ENCODE measurements around the gene TMEM271. TPM values are rescaled to one million over a fixed set of nuclear protein-coding genes. Genes with fewer than 3 reads are reported as not detected.
"Not testable (repeated sequence)": the region's sequence is repeated elsewhere in the genome, so short reads cannot be mapped to it uniquely, and the experiment has no call there.

Gene TMEM271
- total RNA-seq, 1 donor from 2014 or later: not detected

- no peak for TF ChIP-seq CTCF (IDR thresholded peaks at IDR 0.05; ENCODE audit: borderline replicate concordance)
- H3K27ac ChIP-seq (replicated peaks): no peak overlapping the region
- H3K4me1 ChIP-seq: no peaks in the 10 kb centered on the region
- intact Hi-C loops (cut with micrococcal nuclease): no loop called here
- no peaks in the 10 kb centered on the region for H3K9me3 ChIP-seq (replicated peaks)
- DNase-seq: no peak
- H3K4me3 ChIP-seq: no peak overlapping the region
- no peaks in the 10 kb centered on the region for H3K36me3 ChIP-seq
- H3K27me3 ChIP-seq (ENCODE audit: low read depth): peaks cover 26% of the 10 kb centered on the region
These were observed 15.3 kb downstream of the TMEM271 start for GRCh38 chr4:560731-561291.

GRCh38 chr4:560061-560460 is 16.0 kb downstream of the TMEM271 start:
- Histone ChIP-seq H3K27ac (replicated peaks) (no peak overlapping the region), H3K36me3 (no peaks in the 10 kb centered on the region), H3K27me3 (ENCODE audit: low read depth) (peaks cover 29% of the 10 kb centered on the region), H3K4me1 (no peaks in the 10 kb centered on the region), H3K4me3 (no peak overlapping the region), H3K9me3 (replicated peaks) (no peaks in the 10 kb centered on the region)
- intact Hi-C loops (cut with micrococcal nuclease): no loop called here
- DNase-seq: no peak
- TF ChIP-seq CTCF (IDR thresholded peaks at IDR 0.05; ENCODE audit: borderline replicate concordance): no peak

GRCh38 chr4:555566-556275 is 20.4 kb downstream of the TMEM271 start:
- H3K36me3 ChIP-seq: no peaks in the 10 kb centered on the region
- H3K27ac ChIP-seq (replicated peaks): no peak overlapping the region
- no peak for TF ChIP-seq CTCF (IDR thresholded peaks at IDR 0.05; ENCODE audit: borderline replicate concordance)
- DNase-seq: no peak
- no peak overlapping the region for H3K4me3 ChIP-seq
- H3K9me3 ChIP-seq (replicated peaks): no peaks in the 10 kb centered on the region
- no peaks in the 10 kb centered on the region for H3K4me1 ChIP-seq
- intact Hi-C loops (cut with micrococcal nuclease): no loop called here
- peaks cover 48% of the 10 kb centered on the region for H3K27me3 ChIP-seq (ENCODE audit: low read depth)

GRCh38 chr4:554793-555320 is 21.2 kb downstream of the TMEM271 start:
- DNase-seq; intact Hi-C loops (cut with micrococcal nuclease); H3K4me3 ChIP-seq; H3K9me3 ChIP-seq (replicated peaks); H3K36me3 ChIP-seq; H3K4me1 ChIP-seq; H3K27ac ChIP-seq (replicated peaks): not testable (repeated sequence)
- H3K27me3 ChIP-seq (ENCODE audit: low read depth): peaks cover 43% of the 10 kb centered on the region

GRCh38 chr4:552019-552418 is 24.1 kb downstream of the TMEM271 start:
- H3K4me1 ChIP-seq: no peaks in the 10 kb centered on the region
- no peak for TF ChIP-seq CTCF (IDR thresholded peaks at IDR 0.05; ENCODE audit: borderline replicate concordance)
- no peak overlapping the region for H3K4me3 ChIP-seq
- H3K27me3 ChIP-seq (ENCODE audit: low read depth): peaks cover 42% of the 10 kb centered on the region
- no peaks in the 10 kb centered on the region for H3K9me3 ChIP-seq (replicated peaks)
- no peaks in the 10 kb centered on the region for H3K36me3 ChIP-seq
- intact Hi-C loops (cut with micrococcal nuclease): no loop called here
- DNase-seq: no peak
- no peak overlapping the region for H3K27ac ChIP-seq (replicated peaks)

- H3K36me3 ChIP-seq; H3K9me3 ChIP-seq (replicated peaks); H3K4me1 ChIP-seq; DNase-seq; intact Hi-C loops (cut with micrococcal nuclease); H3K27ac ChIP-seq (replicated peaks); H3K4me3 ChIP-seq: not testable (repeated sequence)
- H3K27me3 ChIP-seq (ENCODE audit: low read depth): peaks cover 32% of the 10 kb centered on the region
These were observed 25.8 kb downstream of the TMEM271 start for GRCh38 chr4:550268-550667.

All from left ventricle myocardium inferior (tissue), 1 donor.